ENCODE data around the gene FFAR4.
A peak's percentile ranks its signal among the peaks of the same experiment; 100 is the strongest.
"Not testable (repeated sequence)": the region's sequence is repeated elsewhere in the genome, so short reads cannot be mapped to it uniquely, and the experiment has no call there.

The FFAR4 gene

DNA sequence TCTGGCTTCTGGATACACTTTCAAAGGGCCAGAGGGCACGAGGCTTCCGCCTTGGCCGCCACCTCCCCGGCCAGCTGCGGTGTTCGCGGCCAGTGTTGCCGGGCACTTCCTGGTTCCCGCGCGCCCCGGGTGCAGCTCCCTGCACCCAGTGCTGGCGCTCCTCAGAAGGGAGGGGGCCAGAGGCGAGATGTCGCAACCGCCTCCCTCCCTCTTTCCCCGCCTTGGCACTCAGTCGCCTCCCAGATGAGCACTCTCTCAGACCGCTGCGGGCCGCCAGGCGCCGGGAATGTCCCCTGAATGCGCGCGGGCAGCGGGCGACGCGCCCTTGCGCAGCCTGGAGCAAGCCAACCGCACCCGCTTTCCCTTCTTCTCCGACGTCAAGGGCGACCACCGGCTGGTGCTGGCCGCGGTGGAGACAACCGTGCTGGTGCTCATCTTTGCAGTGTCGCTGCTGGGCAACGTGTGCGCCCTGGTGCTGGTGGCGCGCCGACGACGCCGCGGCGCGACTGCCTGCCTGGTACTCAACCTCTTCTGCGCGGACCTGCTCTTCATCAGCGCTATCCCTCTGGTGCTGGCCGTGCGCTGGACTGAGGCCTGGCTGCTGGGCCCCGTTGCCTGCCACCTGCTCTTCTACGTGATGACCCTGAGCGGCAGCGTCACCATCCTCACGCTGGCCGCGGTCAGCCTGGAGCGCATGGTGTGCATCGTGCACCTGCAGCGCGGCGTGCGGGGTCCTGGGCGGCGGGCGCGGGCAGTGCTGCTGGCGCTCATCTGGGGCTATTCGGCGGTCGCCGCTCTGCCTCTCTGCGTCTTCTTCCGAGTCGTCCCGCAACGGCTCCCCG lies at the start of gene FFAR4:
TSS of gene FFAR4 (plus strand) at position 231 of the 842 bp plus-strand sequence. CDS start at position 287, 56 bp downstream.
- intact Hi-C loops (cut with micrococcal nuclease) = loop anchor here (10.0 kb wide), 1 partner anchor 48 kb away; the partner anchor contains the start of gene PDE6C
- Mint-ChIP-seq H3K4me1 (ENCODE audit: low read depth) (peaks cover 58% of the 10 kb centered on the region), H3K27me3 (peaks cover 40% of the 10 kb centered on the region), H3K4me3 (peak within 1 kb of the TSS; percentile 89), H3K36me3 (ENCODE audit: low read depth) (peaks cover 10% of the 10 kb centered on the region), H3K9me3 (no peaks in the 10 kb centered on the region), H3K27ac (peak within 1 kb of the TSS; percentile 63)

DNA sequence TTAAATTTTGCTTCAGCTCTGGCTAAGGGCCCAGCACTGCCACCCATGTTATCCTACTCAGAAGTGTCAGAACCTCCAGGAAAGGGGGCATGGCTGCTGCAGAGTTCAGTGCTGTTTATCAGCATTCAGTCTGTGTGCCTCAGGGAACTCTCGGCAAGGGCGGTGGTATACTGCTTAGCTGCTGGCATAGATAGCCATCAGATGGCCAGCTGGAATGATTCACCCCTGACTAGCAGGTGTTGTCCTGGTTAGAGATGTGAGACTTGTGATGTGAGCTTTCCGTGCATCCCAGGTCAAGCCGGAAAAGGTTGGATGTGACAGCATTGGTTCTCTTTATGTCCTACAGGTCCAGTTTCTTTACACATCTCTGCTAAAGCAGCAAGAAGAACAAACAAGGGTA lies 47.9 kb upstream of the FFAR4 start:
- peaks cover 37% of the 10 kb centered on the region for H3K4me1 Mint-ChIP-seq (ENCODE audit: low read depth)
- no peak overlapping the region for H3K4me3 Mint-ChIP-seq
- H3K27me3 Mint-ChIP-seq = no peaks in the 10 kb centered on the region
- H3K9me3 Mint-ChIP-seq = peaks cover 8% of the 10 kb centered on the region
- intact Hi-C loops (cut with micrococcal nuclease) = loop anchor here (10.0 kb wide), 1 partner anchor 434 kb away; no protein-coding TSS in a partner anchor
- H3K27ac Mint-ChIP-seq = no peak overlapping the region
- peaks cover 6% of the 10 kb centered on the region for H3K36me3 Mint-ChIP-seq (ENCODE audit: low read depth)

DNA sequence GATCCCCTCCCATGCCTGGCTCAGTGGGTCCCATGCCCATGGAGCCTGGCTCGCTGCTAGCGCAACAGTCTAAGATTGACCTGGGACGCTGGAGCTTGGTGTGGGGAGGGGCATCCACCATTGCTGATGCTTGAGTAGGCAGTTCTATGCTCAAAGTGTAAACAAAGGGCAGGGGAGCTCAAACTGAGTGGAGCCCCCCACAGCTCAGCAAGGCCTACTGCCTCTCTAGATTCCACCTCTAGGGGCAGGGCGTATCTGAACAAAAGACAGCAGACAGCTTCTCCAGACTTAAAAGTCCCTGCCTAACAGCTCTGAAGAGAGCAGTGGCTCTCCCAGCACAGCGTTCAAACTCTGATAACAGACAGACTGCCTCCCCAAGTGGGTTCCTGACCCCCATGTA lies 31.2 kb upstream of the FFAR4 start:
- no peak overlapping the region for H3K27ac Mint-ChIP-seq
- peaks cover 15% of the 10 kb centered on the region for H3K27me3 Mint-ChIP-seq
- intact Hi-C loops (cut with micrococcal nuclease) = no loop called here
- no peaks in the 10 kb centered on the region for H3K9me3 Mint-ChIP-seq
- H3K36me3 Mint-ChIP-seq (ENCODE audit: low read depth) = no peaks in the 10 kb centered on the region
- no peaks in the 10 kb centered on the region for H3K4me1 Mint-ChIP-seq (ENCODE audit: low read depth)
- H3K4me3 Mint-ChIP-seq = no peak overlapping the region

DNA sequence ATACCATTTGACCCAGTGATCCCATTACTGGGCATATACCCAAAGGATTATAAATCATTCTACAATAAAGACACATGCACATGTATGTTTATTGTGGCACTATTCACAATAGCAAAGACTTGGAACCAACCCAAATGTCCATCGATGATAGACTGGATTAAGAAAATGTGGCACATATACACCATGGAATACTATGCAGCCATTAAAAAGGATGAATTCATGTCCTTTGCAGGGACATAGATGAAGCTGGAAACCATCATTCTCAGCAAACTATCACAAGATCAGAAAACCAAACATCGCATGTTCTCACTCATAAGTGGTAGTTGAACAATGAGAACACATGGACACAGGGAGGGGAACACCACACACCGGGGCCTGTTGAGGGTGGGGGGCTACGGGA lies 25.6 kb upstream of the FFAR4 start:
- intact Hi-C loops (cut with micrococcal nuclease); H3K36me3 Mint-ChIP-seq (ENCODE audit: low read depth); H3K9me3 Mint-ChIP-seq; H3K27ac Mint-ChIP-seq; H3K4me1 Mint-ChIP-seq (ENCODE audit: low read depth); H3K4me3 Mint-ChIP-seq: not testable (repeated sequence)
- H3K27me3 Mint-ChIP-seq = peaks cover 20% of the 10 kb centered on the region

DNA sequence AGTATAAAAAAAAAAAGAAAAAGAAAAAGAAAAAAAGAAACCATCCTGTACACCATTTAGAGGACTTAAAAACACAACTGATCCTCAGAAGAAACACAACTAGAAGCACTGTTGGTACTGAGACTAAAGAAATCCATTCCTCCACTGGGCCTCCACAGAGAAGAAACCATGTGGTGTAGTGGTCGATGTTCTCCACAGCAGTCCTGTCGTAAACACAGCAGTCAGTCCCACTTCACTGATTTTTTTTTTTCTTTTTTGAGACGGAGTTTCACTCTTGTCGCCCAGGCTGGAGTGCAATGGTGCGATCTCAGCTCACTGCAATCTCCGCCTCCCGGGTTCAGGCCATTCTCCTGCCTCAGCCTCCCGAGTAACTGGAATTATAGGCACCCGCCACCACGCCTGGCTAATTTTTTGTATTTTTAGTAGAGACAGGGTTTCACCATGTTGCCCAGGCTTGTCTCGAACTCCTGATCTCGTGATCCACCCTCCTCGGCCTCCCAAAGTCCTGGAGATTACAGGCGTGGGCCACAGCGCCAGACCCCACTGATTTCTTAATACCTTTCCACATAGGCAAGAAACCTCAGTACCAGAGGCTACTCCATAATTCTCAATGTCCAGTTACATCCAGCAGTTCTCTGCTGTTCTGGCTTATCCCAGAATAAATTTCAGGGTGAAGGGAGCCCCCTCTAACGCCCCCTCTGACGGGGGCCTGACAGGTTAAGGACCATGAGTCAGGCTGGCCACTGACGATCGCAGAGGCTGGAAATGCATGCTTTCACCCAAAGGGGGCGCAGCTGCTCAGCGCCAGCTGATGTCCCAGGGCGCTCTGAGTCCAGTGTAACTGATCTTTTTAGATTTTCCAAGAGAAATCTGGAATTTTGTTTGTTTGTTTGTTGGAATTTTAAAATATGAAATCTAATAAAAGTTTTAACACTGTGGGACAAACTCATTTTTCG lies 24.8 kb upstream of the FFAR4 start:
- intact Hi-C loops (cut with micrococcal nuclease) = no loop called here
- H3K27ac Mint-ChIP-seq = no peak overlapping the region
- no peaks in the 10 kb centered on the region for H3K9me3 Mint-ChIP-seq
- H3K4me3 Mint-ChIP-seq = no peak overlapping the region
- no peaks in the 10 kb centered on the region for H3K4me1 Mint-ChIP-seq (ENCODE audit: low read depth)
- H3K27me3 Mint-ChIP-seq = peaks cover 24% of the 10 kb centered on the region
- no peaks in the 10 kb centered on the region for H3K36me3 Mint-ChIP-seq (ENCODE audit: low read depth)

DNA sequence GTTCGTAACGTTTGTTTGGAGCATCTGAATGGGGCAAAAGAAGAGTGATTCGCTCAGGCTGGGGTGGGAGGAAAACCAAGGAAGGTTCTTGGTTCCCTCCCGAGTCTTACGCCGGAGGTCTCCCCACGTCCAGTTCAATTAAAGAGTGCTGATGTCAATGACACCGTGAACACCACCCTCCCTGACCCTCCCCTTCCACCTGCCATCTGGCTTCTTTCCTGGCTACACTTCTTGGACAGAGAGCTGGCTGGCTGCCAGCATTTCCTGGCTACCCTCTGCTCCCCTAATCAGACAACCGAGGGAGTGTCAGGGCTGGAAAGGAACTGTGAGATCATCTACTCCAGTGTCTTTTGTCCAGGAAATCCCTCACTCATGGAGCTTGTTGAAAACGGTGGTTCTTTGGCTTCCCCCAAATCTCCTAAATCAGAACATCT lies 24.1 kb upstream of the FFAR4 start:
- intact Hi-C loops (cut with micrococcal nuclease) = no loop called here
- no peaks in the 10 kb centered on the region for H3K36me3 Mint-ChIP-seq (ENCODE audit: low read depth)
- H3K27ac Mint-ChIP-seq = no peak overlapping the region
- no peaks in the 10 kb centered on the region for H3K9me3 Mint-ChIP-seq
- no peak overlapping the region for H3K4me3 Mint-ChIP-seq
- H3K27me3 Mint-ChIP-seq = peaks cover 23% of the 10 kb centered on the region
- no peaks in the 10 kb centered on the region for H3K4me1 Mint-ChIP-seq (ENCODE audit: low read depth)

DNA sequence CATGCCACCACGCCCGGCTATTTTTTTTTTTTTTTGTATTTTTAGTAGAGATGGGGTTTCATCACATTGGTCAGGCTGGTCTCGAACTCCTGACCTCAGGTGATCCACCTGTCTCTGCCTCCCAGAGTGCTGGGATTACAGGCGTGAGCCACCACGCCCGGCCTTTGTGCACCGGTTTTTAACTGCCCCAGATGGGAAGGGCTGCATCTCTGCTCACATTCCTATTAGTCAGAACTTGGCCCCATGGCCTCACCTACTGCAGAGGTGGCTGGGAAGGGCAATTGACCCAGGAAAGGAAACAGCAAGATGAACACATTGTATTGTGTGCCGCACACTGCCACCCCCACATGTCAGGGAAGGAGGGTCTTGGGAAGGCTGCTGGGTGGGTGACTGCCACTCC lies 19.5 kb upstream of the FFAR4 start:
- H3K36me3 Mint-ChIP-seq (ENCODE audit: low read depth); H3K4me1 Mint-ChIP-seq (ENCODE audit: low read depth); H3K4me3 Mint-ChIP-seq; H3K9me3 Mint-ChIP-seq; intact Hi-C loops (cut with micrococcal nuclease); H3K27ac Mint-ChIP-seq: not testable (repeated sequence)
- peaks cover 17% of the 10 kb centered on the region for H3K27me3 Mint-ChIP-seq

DNA sequence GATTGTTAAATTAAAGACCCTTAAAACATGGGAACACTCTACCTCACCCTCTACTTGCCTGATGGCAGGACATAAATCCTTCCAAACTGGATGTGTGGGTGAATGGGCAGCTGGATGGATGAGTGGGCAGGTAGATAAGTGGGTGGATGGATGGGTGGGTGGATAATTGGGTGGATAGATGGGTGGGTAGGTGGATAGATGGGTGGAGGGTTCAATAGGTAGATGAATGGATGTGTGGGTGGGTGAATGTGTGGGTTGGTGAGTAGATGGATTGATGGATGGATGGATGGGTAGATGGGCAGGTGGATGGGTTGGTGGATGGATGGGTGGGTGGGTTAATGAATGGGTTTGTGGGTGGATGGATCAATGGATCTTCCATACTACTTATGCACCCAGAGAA lies 18.9 kb upstream of the FFAR4 start:
- H3K4me3 Mint-ChIP-seq = no peak overlapping the region
- intact Hi-C loops (cut with micrococcal nuclease) = no loop called here
- no peaks in the 10 kb centered on the region for H3K4me1 Mint-ChIP-seq (ENCODE audit: low read depth)
- no peak overlapping the region for H3K27ac Mint-ChIP-seq
- H3K36me3 Mint-ChIP-seq (ENCODE audit: low read depth) = no peaks in the 10 kb centered on the region
- H3K27me3 Mint-ChIP-seq = peaks cover 17% of the 10 kb centered on the region
- H3K9me3 Mint-ChIP-seq = no peaks in the 10 kb centered on the region

DNA sequence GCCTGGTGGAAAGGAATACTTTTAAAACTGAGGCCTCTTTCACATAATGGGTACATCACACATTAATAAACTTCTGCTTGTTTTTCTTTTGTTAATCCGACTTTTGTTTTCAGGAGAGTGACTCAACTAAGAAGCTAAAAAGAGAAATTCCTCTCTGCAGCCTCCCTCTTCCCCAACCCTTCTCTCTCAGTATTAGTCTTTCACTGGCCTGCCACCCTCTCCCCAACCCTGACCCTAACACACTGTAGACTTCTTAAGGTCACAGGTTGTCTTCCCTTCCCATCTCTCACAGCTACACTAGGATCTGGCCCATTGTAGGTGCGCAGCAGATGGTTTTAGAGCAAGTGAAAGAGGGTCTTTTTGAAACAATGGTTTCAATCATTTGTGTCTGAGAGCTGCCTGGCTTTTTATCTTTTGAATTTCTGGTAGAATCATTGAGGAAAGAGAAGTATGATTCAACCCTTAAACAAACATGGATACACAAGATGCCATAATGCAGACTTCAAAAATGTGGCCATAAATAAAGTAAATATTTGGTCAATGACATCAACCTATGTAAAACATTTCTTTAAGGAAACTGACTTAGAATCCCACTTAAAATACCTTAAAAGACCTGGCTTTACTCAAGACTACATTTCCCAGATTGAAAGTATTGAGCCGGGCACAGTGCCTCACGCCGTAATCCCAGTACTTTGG lies 17.9 kb upstream of the FFAR4 start:
- intact Hi-C loops (cut with micrococcal nuclease) = no loop called here
- peaks cover 17% of the 10 kb centered on the region for H3K27me3 Mint-ChIP-seq
- H3K27ac Mint-ChIP-seq = no peak overlapping the region
- H3K4me3 Mint-ChIP-seq = no peak overlapping the region
- no peaks in the 10 kb centered on the region for H3K4me1 Mint-ChIP-seq (ENCODE audit: low read depth)
- H3K36me3 Mint-ChIP-seq (ENCODE audit: low read depth) = no peaks in the 10 kb centered on the region
- no peaks in the 10 kb centered on the region for H3K9me3 Mint-ChIP-seq

DNA sequence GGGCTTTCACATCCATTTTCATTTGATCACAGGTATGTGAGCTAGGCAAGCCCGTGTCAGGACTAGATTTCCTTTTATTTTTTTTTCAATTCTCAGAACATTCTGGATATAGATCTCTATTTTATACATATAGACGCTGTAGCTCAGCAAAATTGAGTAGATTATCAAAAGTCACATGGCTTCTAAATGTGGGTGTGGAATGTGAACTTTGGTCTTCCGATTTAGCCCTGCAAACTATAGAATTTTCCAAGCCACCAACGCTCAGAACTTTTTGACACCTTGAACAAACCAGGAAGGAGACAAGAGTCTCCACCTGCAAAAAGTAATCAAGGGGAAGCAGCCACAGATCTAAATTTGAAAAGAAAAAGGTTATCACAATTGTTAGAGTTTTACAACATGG lies 15.9 kb upstream of the FFAR4 start:
- H3K4me3 Mint-ChIP-seq = no peak overlapping the region
- intact Hi-C loops (cut with micrococcal nuclease) = loop anchor here (10.0 kb wide), 1 partner anchor 264 kb away; no protein-coding TSS in a partner anchor
- H3K9me3 Mint-ChIP-seq = no peaks in the 10 kb centered on the region
- peaks cover 14% of the 10 kb centered on the region for H3K4me1 Mint-ChIP-seq (ENCODE audit: low read depth)
- H3K27me3 Mint-ChIP-seq = peaks cover 12% of the 10 kb centered on the region
- no peak overlapping the region for H3K27ac Mint-ChIP-seq
- H3K36me3 Mint-ChIP-seq (ENCODE audit: low read depth) = no peaks in the 10 kb centered on the region

DNA sequence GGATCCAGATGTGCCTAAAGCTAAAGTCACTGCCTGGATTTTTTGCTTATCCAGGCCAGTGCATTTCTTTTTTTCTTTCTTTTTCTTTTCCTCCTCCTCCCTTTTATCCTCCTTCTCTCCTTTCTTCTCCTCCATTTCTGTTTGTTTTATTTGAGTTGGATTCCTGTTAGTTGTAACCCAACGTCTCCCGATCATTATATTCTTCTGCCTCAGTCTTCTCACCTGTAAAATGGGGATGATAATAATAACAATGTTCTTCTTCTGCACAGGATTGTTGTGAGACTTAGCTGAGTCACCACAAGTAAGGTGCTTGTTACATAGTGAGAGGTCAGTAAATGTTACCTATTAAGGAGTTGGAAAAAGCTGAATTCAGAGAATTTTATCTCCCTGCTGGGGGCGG lies 13.7 kb upstream of the FFAR4 start:
- intact Hi-C loops (cut with micrococcal nuclease) = loop anchor here (10.0 kb wide), 1 partner anchor 262 kb away; no protein-coding TSS in a partner anchor
- Mint-ChIP-seq H3K27ac (no peak overlapping the region), H3K36me3 (ENCODE audit: low read depth) (no peaks in the 10 kb centered on the region), H3K4me1 (ENCODE audit: low read depth) (peaks cover 32% of the 10 kb centered on the region), H3K4me3 (no peak overlapping the region), H3K9me3 (no peaks in the 10 kb centered on the region), H3K27me3 (peaks cover 4% of the 10 kb centered on the region)

DNA sequence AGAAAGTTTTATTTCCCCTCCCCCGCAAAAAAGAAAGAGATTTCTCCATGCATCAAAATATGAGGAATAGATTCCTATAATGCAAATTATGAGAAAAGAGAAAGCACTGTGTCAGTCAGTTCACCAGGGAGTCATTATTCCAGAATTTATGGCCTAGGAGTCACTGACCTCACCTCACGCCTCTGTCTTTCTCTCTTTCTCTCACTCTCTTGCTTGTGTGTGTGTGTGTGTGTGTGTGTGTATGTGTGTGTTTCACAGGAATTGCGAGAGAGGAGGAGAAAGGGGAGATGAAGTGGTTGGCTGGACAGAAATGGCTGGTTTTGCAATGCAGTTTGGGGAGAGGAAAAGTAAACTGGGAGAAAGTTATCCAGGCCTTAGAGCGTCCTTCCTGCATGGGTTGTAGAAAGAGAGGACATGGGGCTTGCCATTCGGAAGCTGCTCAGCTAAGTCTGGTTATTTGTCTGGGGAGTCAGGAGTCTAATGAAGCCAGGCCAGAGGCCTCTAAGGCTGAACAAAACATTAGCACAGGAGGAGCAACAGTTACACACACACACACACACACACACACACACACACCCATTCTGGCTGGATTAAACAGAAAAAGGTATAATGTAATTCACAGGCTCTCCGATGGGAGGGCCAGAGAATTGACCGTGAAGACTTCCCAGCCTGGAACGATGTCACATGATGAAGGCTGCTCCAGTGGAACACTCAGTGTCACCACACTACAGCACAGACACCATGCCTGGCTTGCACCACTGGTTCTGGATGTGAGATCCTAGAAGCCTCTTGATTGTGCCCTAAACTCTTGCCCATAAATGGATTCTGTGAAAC lies 12.8 kb upstream of the FFAR4 start:
- H3K27ac Mint-ChIP-seq = peak overlapping the region; percentile 33
- intact Hi-C loops (cut with micrococcal nuclease) = loop anchor here (2.0 to 10.0 kb wide), 2 partner anchors 19 to 261 kb away; no protein-coding TSS in a partner anchor
- H3K9me3 Mint-ChIP-seq = no peaks in the 10 kb centered on the region
- H3K4me3 Mint-ChIP-seq = no peak overlapping the region
- H3K4me1 Mint-ChIP-seq (ENCODE audit: low read depth) = peaks cover 32% of the 10 kb centered on the region
- H3K36me3 Mint-ChIP-seq (ENCODE audit: low read depth) = no peaks in the 10 kb centered on the region
- peaks cover 2% of the 10 kb centered on the region for H3K27me3 Mint-ChIP-seq

DNA sequence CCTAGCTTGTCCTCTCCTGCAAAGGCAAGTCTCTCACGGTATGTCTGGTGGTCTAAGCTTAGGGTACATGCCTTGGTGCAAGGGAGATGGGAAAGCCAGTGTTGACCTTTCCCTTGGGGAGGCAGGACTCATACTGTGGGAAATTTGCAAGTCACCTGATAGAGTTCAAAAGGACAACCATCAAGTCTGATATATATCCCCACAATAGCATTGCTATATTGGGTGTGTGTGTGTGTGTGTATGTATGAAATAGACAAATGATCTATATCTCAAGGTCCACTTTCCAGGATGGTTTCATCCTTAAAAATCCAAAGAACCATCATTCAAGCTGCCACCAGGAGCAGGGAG lies 12.2 kb upstream of the FFAR4 start:
- intact Hi-C loops (cut with micrococcal nuclease) = loop anchor here (2.0 to 10.0 kb wide), 2 partner anchors 19 to 261 kb away; no protein-coding TSS in a partner anchor
- no peaks in the 10 kb centered on the region for H3K27me3 Mint-ChIP-seq
- H3K27ac Mint-ChIP-seq = peak overlapping the region; percentile 93
- H3K36me3 Mint-ChIP-seq (ENCODE audit: low read depth) = no peaks in the 10 kb centered on the region
- peaks cover 32% of the 10 kb centered on the region for H3K4me1 Mint-ChIP-seq (ENCODE audit: low read depth)
- no peak overlapping the region for H3K4me3 Mint-ChIP-seq
- no peaks in the 10 kb centered on the region for H3K9me3 Mint-ChIP-seq
